Panc1 (cell line): ENCODE results near the gene CDK14.

Experiments used
- SIN3A ChIP-seq: IDR thresholded peaks from 2 replicates; pipeline ENCODE4 v1.6.1; 2012; ENCODE audit warnings: low read depth, mild to moderate bottlenecking, low read length, moderate library complexity, borderline replicate concordance; ENCODE audit not compliant: insufficient read depth
- TF ChIP-seq, protein P1 (sequence below): fragments of 450-650 bp; IDR thresholded peaks from 2 replicates; pipeline ENCODE4 v1.5.1; 2017; ENCODE audit warnings: mild to moderate bottlenecking

DNA sequence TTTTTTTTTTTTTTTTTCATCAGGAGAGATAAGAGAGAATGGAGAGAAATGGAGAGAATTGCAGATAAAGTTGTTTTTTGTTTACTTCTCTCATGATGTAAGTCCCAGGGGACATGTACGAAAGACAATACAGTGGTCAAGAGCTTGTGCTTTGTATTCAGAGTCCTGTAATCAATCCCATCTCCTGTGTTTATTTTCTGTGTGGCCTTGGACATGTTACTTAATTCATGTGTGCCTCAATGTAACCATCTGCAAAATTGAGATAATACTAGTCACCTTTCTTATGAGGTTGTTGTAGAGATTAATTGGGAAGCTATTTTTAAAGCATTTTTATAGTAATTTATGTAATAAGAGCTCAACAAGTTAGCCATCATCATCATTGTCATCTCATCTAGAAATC, 117.5 kb downstream of the CDK14 start:
- TF ChIP-seq, protein P1, sequence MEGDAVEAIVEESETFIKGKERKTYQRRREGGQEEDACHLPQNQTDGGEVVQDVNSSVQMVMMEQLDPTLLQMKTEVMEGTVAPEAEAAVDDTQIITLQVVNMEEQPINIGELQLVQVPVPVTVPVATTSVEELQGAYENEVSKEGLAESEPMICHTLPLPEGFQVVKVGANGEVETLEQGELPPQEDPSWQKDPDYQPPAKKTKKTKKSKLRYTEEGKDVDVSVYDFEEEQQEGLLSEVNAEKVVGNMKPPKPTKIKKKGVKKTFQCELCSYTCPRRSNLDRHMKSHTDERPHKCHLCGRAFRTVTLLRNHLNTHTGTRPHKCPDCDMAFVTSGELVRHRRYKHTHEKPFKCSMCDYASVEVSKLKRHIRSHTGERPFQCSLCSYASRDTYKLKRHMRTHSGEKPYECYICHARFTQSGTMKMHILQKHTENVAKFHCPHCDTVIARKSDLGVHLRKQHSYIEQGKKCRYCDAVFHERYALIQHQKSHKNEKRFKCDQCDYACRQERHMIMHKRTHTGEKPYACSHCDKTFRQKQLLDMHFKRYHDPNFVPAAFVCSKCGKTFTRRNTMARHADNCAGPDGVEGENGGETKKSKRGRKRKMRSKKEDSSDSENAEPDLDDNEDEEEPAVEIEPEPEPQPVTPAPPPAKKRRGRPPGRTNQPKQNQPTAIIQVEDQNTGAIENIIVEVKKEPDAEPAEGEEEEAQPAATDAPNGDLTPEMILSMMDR = no peak
- TF ChIP-seq SIN3A = no peak
